Liver (tissue), 3 donors: Measurements from ENCODE around the gene NSG1.

Source experiments
- ATF3 ChIP-seq: IDR thresholded peaks from 2 replicates; pipeline ENCODE4 v1.6.1; 2016; ENCODE audit warnings: antibody characterized with exemption
- EGR1 ChIP-seq, 2 donors: IDR thresholded peaks; 2 replicates each; pipeline ENCODE4 v1.6.1; 2016 to 2018; ENCODE audit warnings: antibody characterized with exemption in 2 of 2, low read depth in 2 of 2
- FOXA1 ChIP-seq: IDR thresholded peaks from 2 replicates; pipeline ENCODE4 v1.6.1; 2016; ENCODE audit warnings: antibody characterized with exemption
- GABPA ChIP-seq, 2 donors: IDR thresholded peaks in 1 of 2; conservative IDR thresholded peaks in 1 of 2; 2 replicates each; pipeline ENCODE4 v1.6.1; 2016; ENCODE audit warnings: antibody characterized with exemption in 2 of 2, mild to moderate bottlenecking in 1 of 2, moderate library complexity in 1 of 2
- HNF4A ChIP-seq, 2 donors: conservative IDR thresholded peaks; 2 replicates each; pipeline ENCODE4 v1.6.1; 2016; ENCODE audit warnings: antibody characterized with exemption in 2 of 2, mild to moderate bottlenecking in 2 of 2
- JUND ChIP-seq, 2 donors: IDR thresholded peaks; 2 replicates each; pipeline ENCODE4 v1.6.1; 2016; ENCODE audit warnings: antibody characterized with exemption in 2 of 2
- RAD21 ChIP-seq, 2 donors: IDR thresholded peaks; 2 replicates each; pipeline ENCODE4 v1.6.1; 2016; ENCODE audit warnings: antibody characterized with exemption in 2 of 2, mild to moderate bottlenecking in 2 of 2
- REST ChIP-seq: IDR thresholded peaks from 2 replicates; pipeline ENCODE4 v1.6.1; 2016; ENCODE audit warnings: antibody characterized with exemption, mild to moderate bottlenecking
- SP1 ChIP-seq: IDR thresholded peaks from 2 replicates; pipeline ENCODE4 v1.6.1; 2018; ENCODE audit warnings: antibody characterized with exemption, mild to moderate bottlenecking
- TAF1 ChIP-seq: conservative IDR thresholded peaks from 2 replicates; pipeline ENCODE4 v1.6.1; 2016; ENCODE audit warnings: antibody characterized with exemption, mild to moderate bottlenecking
- YY1 ChIP-seq: IDR thresholded peaks from 2 replicates; pipeline ENCODE4 v1.6.1; 2016; ENCODE audit warnings: antibody characterized with exemption, mild to moderate bottlenecking
- TF ChIP-seq, protein P1 (sequence below): fragments of 150-350 bp; IDR thresholded peaks from 2 replicates; pipeline ENCODE4 v1.5.1; 2017; ENCODE audit warnings: improper control_type of control experiment, low read depth, low read length; ENCODE audit not compliant: missing input control
- TF ChIP-seq, protein P2 (sequence below): IDR thresholded peaks from 2 replicates; pipeline ENCODE4 v1.6.1; 2016; ENCODE audit warnings: antibody characterized with exemption
- TF ChIP-seq, protein P3 (sequence below): IDR thresholded peaks from 2 replicates; pipeline ENCODE4 v1.6.1; 2016; ENCODE audit warnings: antibody characterized with exemption
- donor health status: healthy.
- donor health status: healthy.

- TF ChIP-seq, protein P1, sequence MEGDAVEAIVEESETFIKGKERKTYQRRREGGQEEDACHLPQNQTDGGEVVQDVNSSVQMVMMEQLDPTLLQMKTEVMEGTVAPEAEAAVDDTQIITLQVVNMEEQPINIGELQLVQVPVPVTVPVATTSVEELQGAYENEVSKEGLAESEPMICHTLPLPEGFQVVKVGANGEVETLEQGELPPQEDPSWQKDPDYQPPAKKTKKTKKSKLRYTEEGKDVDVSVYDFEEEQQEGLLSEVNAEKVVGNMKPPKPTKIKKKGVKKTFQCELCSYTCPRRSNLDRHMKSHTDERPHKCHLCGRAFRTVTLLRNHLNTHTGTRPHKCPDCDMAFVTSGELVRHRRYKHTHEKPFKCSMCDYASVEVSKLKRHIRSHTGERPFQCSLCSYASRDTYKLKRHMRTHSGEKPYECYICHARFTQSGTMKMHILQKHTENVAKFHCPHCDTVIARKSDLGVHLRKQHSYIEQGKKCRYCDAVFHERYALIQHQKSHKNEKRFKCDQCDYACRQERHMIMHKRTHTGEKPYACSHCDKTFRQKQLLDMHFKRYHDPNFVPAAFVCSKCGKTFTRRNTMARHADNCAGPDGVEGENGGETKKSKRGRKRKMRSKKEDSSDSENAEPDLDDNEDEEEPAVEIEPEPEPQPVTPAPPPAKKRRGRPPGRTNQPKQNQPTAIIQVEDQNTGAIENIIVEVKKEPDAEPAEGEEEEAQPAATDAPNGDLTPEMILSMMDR = no peak
- TF ChIP-seq, protein P2, sequence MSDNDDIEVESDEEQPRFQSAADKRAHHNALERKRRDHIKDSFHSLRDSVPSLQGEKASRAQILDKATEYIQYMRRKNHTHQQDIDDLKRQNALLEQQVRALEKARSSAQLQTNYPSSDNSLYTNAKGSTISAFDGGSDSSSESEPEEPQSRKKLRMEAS = no peak
- TF ChIP-seq JUND (IDR thresholded peaks at IDR 0.05) (no peak), YY1 (no peak), REST (no peak), GABPA (IDR thresholded peaks at IDR 0.05 in 1 of 2, conservative IDR thresholded peaks at IDR 0.05 in 1 of 2) (no peak), TAF1 (no peak), ATF3 (no peak), EGR1 (IDR thresholded peaks at IDR 0.05; ENCODE audit: low read depth in 2 of 2) (no peak), RAD21 (IDR thresholded peaks at IDR 0.05) (no peak), FOXA1 (no peak), SP1 (no peak), HNF4A (conservative IDR thresholded peaks at IDR 0.05) (no peak)
- TF ChIP-seq, protein P3, sequence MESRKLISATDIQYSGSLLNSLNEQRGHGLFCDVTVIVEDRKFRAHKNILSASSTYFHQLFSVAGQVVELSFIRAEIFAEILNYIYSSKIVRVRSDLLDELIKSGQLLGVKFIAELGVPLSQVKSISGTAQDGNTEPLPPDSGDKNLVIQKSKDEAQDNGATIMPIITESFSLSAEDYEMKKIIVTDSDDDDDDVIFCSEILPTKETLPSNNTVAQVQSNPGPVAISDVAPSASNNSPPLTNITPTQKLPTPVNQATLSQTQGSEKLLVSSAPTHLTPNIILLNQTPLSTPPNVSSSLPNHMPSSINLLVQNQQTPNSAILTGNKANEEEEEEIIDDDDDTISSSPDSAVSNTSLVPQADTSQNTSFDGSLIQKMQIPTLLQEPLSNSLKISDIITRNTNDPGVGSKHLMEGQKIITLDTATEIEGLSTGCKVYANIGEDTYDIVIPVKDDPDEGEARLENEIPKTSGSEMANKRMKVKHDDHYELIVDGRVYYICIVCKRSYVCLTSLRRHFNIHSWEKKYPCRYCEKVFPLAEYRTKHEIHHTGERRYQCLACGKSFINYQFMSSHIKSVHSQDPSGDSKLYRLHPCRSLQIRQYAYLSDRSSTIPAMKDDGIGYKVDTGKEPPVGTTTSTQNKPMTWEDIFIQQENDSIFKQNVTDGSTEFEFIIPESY = no peak
Measured at GRCh38 chr4:4343038-4343437, 43.9 kb upstream of the NSG1 start.
